Measurements from ENCODE around the gene MAP1B. TPM values are rescaled to one million over a fixed set of nuclear protein-coding genes. Genes with fewer than 3 reads are reported as not detected.
A peak's percentile ranks its signal among the peaks of the same experiment; 100 is the strongest.

MAP1B gene
- total RNA-seq, 1 donor from 2014 or later: 84.4 TPM

DNA sequence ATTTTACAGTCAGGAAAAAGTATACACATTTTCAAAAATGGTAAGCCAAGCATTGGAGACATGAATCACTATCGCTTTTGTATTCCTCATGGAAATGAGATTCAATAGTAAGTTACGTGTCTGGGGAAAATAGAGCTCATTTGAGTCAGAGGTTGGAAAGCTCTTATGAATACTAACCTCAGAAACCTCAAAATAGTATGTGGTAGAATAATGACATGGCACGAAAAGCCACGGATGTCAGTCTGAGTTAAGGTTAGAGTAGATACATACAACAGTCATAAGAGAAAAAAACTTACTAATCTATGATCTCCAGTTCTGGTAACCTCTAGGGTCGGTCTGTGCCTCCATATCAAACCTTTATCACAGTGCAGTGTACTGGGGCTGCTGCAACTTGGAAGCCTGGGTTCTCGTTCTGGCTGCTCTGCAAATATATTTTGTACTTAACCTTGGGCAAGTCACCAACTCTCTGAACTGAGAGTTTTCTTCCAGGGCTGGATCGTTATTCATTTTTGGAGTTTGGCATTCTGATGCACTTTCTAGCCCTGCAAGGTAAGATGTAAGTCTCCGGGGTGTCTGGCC is 31.8 kb downstream of the MAP1B start:
- Histone ChIP-seq H3K9ac (no peak overlapping the region), H3K79me2 (ENCODE audit: low read depth) (peaks cover 97% of the 10 kb centered on the region), H3K9me3 (ENCODE audit: low read depth) (no peaks in the 10 kb centered on the region), H4K20me1 (ENCODE audit: low read depth) (peaks cover 47% of the 10 kb centered on the region), H3K4me2 (no peak overlapping the region), H2AFZ (replicated peaks) (no peak overlapping the region), H3K4me1 (peaks cover 15% of the 10 kb centered on the region), H3K27me3 (no peaks in the 10 kb centered on the region), H3K36me3 (no peaks in the 10 kb centered on the region), H3K4me3 (no peak overlapping the region), H3F3A (ENCODE audit: low read depth) (peaks cover 8% of the 10 kb centered on the region), H3K27ac (no peak overlapping the region)
- DNase-seq (ENCODE audit: low spot score): no peak
- no peak overlapping the region for H3K27ac Mint-ChIP-seq
- no peak overlapping the region for H3K4me3 Mint-ChIP-seq
- TF ChIP-seq, protein P1, sequence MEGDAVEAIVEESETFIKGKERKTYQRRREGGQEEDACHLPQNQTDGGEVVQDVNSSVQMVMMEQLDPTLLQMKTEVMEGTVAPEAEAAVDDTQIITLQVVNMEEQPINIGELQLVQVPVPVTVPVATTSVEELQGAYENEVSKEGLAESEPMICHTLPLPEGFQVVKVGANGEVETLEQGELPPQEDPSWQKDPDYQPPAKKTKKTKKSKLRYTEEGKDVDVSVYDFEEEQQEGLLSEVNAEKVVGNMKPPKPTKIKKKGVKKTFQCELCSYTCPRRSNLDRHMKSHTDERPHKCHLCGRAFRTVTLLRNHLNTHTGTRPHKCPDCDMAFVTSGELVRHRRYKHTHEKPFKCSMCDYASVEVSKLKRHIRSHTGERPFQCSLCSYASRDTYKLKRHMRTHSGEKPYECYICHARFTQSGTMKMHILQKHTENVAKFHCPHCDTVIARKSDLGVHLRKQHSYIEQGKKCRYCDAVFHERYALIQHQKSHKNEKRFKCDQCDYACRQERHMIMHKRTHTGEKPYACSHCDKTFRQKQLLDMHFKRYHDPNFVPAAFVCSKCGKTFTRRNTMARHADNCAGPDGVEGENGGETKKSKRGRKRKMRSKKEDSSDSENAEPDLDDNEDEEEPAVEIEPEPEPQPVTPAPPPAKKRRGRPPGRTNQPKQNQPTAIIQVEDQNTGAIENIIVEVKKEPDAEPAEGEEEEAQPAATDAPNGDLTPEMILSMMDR (IDR thresholded peaks at IDR 0.05): no peak
- no peak for TF ChIP-seq EZH2phosphoT487 (IDR thresholded peaks at IDR 0.05)
- no peak for TF ChIP-seq EZH2 (IDR thresholded peaks at IDR 0.05)
- peaks cover 64% of the 10 kb centered on the region for H3K36me3 Mint-ChIP-seq
- H3K27me3 Mint-ChIP-seq (ENCODE audit: insufficient read depth, low read depth): no peaks in the 10 kb centered on the region
- no peaks in the 10 kb centered on the region for H3K9me3 Mint-ChIP-seq
- peaks cover 44% of the 10 kb centered on the region for H3K4me1 Mint-ChIP-seq

- Mint-ChIP-seq H3K27ac (no peak overlapping the region), H3K9me3 (no peaks in the 10 kb centered on the region), H3K27me3 (ENCODE audit: insufficient read depth, low read depth) (no peaks in the 10 kb centered on the region), H3K4me3 (no peak overlapping the region), H3K4me1 (peaks cover 46% of the 10 kb centered on the region), H3K36me3 (peaks cover 63% of the 10 kb centered on the region)
- Histone ChIP-seq H3K9me3 (ENCODE audit: low read depth) (no peaks in the 10 kb centered on the region), H3K36me3 (no peaks in the 10 kb centered on the region), H2AFZ (replicated peaks) (no peak overlapping the region), H3F3A (ENCODE audit: low read depth) (no peaks in the 10 kb centered on the region), H3K9ac (no peak overlapping the region), H3K79me2 (ENCODE audit: low read depth) (peaks cover 97% of the 10 kb centered on the region), H3K4me2 (no peak overlapping the region), H3K4me3 (no peak overlapping the region), H4K20me1 (ENCODE audit: low read depth) (peaks cover 37% of the 10 kb centered on the region), H3K27ac (no peak overlapping the region), H3K27me3 (no peaks in the 10 kb centered on the region), H3K4me1 (peaks cover 18% of the 10 kb centered on the region)
- TF ChIP-seq, protein P1 (IDR thresholded peaks at IDR 0.05): no peak
- TF ChIP-seq EZH2phosphoT487 (IDR thresholded peaks at IDR 0.05) (no peak), EZH2 (IDR thresholded peaks at IDR 0.05) (no peak)
- DNase-seq (ENCODE audit: low spot score): no peak
Measured at GRCh38 chr5:72140711-72141110, 33.4 kb downstream of the MAP1B start.

DNA sequence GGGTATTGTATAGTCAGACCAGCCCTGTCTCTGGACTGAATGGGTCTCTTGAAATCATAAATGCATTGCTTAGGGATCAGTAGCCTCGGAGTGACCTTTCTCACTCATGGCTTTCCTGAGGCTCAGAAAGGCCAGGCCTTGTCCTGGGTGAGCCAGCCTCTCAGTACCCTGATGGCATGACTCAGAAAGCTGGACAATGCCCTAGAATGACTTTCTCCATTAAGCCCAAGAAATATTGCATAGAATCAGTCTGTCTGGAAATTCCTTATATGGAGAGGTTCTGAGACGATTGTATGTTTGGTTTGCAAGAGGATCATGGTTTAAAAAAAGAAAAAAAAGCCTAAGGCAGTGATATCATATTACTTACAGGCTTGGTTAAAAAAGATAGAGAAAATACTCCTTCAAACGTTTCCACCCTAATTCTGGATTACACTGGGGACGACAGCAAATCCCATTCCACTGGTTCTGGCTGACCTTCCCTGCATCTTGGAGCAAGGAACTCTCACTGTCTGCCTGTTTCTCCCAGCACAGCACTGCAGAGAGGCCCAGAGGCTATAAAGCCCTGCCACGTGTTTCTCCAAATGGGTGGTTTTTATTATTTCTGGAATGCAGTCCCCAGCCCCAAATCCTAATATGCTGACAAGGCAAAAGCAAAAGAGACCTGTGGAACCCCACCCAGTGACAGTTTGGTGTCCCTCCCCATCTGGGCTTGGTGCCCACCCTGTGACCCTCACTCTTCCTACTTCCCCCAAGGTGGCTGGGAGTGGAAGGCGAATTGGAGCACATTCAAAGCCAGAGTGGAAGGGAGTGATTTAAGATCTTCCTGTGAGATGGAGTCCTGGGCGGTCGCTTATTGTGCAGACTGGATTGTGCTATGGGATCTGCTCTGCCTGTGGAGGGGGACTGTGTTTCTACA is 34.4 kb downstream of the MAP1B start:
- no peaks in the 10 kb centered on the region for H3K36me3 ChIP-seq
- H3K4me2 ChIP-seq: no peak overlapping the region
- Mint-ChIP-seq H3K27me3 (ENCODE audit: insufficient read depth, low read depth) (no peaks in the 10 kb centered on the region), H3K27ac (peak overlapping the region; percentile 26), H3K9me3 (no peaks in the 10 kb centered on the region), H3K4me3 (no peak overlapping the region), H3K4me1 (peaks cover 50% of the 10 kb centered on the region), H3K36me3 (peaks cover 62% of the 10 kb centered on the region)
- no peaks in the 10 kb centered on the region for H3F3A ChIP-seq (ENCODE audit: low read depth)
- TF ChIP-seq, protein P1 (IDR thresholded peaks at IDR 0.05): no peak
- no peak for TF ChIP-seq EZH2 (IDR thresholded peaks at IDR 0.05)
- no peak for TF ChIP-seq EZH2phosphoT487 (IDR thresholded peaks at IDR 0.05)
- H3K27ac ChIP-seq: peak overlapping the region; percentile 16
- H4K20me1 ChIP-seq (ENCODE audit: low read depth): peaks cover 29% of the 10 kb centered on the region
- H3K4me1 ChIP-seq: peaks cover 18% of the 10 kb centered on the region
- H3K9me3 ChIP-seq (ENCODE audit: low read depth): no peaks in the 10 kb centered on the region
- H3K27me3 ChIP-seq: no peaks in the 10 kb centered on the region
- H2AFZ ChIP-seq (replicated peaks): no peak overlapping the region
- no peak overlapping the region for H3K9ac ChIP-seq
- no peak overlapping the region for H3K4me3 ChIP-seq
- H3K79me2 ChIP-seq (ENCODE audit: low read depth): peaks cover 97% of the 10 kb centered on the region
- DNase-seq (ENCODE audit: low spot score): no peak
